HFF-Myc (cell line): Measurements from ENCODE around the gene LHPP.

Source experiments
- DNase-seq: peaks from one replicate; pipeline ENCODE4 v3.0.0-alpha.2; 2011; ENCODE audit warnings: low read depth; ENCODE audit errors: extremely low read depth
- H3K4me3 ChIP-seq: replicated peaks from 2 replicates; pipeline ENCODE4 v1.5.1; 2011; ENCODE audit warnings: low read depth, mild to moderate bottlenecking, control low read depth, low read length
- CTCF ChIP-seq: IDR thresholded peaks from 2 replicates; pipeline ENCODE4 v1.5.1; 2012; ENCODE audit warnings: mild to moderate bottlenecking, low read depth, low read length, control low read depth; ENCODE audit errors: missing control alignments

Gene LHPP

GRCh38 chr10:124637746-124638145, 176.1 kb downstream of the LHPP start:
- H3K4me3 ChIP-seq = no peak overlapping the region
- DNase-seq = no peak
- no peak for TF ChIP-seq CTCF

- no peak for TF ChIP-seq CTCF
- DNase-seq = no peak
- no peak overlapping the region for H3K4me3 ChIP-seq
Measured at GRCh38 chr10:124639206-124639605, 177.6 kb downstream of the LHPP start.

GRCh38 chr10:124639646-124640045, 178.0 kb downstream of the LHPP start:
- no peak for TF ChIP-seq CTCF
- DNase-seq = no peak
- no peak overlapping the region for H3K4me3 ChIP-seq

GRCh38 chr10:124640056-124640455, 178.4 kb downstream of the LHPP start:
- no peak for TF ChIP-seq CTCF
- H3K4me3 ChIP-seq = no peak overlapping the region
- DNase-seq = no peak

- no peak for DNase-seq
Measured at GRCh38 chr10:124640538-124641231, 179.1 kb downstream of the LHPP start.

GRCh38 chr10:124641282-124642087, 179.9 kb downstream of the LHPP start:
- no peak for DNase-seq
- H3K4me3 ChIP-seq = no peak overlapping the region
- TF ChIP-seq CTCF = no peak

More at GRCh38 chr10:124640538-124641231, 179.1 kb downstream of the LHPP start:
- H3K4me3 ChIP-seq = no peak overlapping the region
- TF ChIP-seq CTCF = no peak
